Testis (tissue), 3 donors: ENCODE measurements around the gene RABEP2. TPM values are rescaled to one million over a fixed set of nuclear protein-coding genes. Genes with fewer than 3 reads are reported as not detected.

Source experiments
- DNase-seq: peaks from one replicate; pipeline ENCODE4 v3.0.0-alpha.2; 2019
- H3K27ac ChIP-seq, 2 donors: fragments of 200-600 bp; sonication (generic); one replicate each; pipeline ENCODE4 v1.5.1; 2019
- H3K27me3 ChIP-seq: fragments of 200-600 bp; sonication (generic); one replicate; pipeline ENCODE4 v1.5.1; 2019
- H3K36me3 ChIP-seq: fragments of 200-600 bp; sonication (generic); one replicate; pipeline ENCODE4 v1.5.1; 2017; ENCODE audit warnings: low read depth; ENCODE audit errors: missing control alignments
- H3K4me1 ChIP-seq: fragments of 200-600 bp; sonication (generic); one replicate; pipeline ENCODE4 v1.5.1; 2019
- H3K4me3 ChIP-seq, 2 donors: fragments of 200-600 bp; sonication (generic); one replicate each; pipeline ENCODE4 v1.5.1; 2017 to 2019
- H3K9me3 ChIP-seq: fragments of 200-600 bp; sonication (generic); one replicate; pipeline ENCODE4 v1.5.1; 2017
- POLR2A ChIP-seq: fragments of 450-650 bp; IDR thresholded peaks from one replicate; pipeline ENCODE4 v1.6.1; 2017; ENCODE audit warnings: antibody characterized with exemption, mild to moderate bottlenecking, moderate library complexity
- WGBS, 2 donors: methylation state at CpG; one replicate each; pipeline ENCODE4 v1.1.5; 2018; 5-methylcytosine and 5-hydroxymethylcytosine counted together
- intact Hi-C: fragments of 100-400 bp; cut with DNase I; formaldehyde crosslinking; loops from one replicate; pipeline ENCODE4 v1.15.1; 2023; ENCODE audit warnings: low total_unique reads
- polyA plus RNA-seq: library from polyadenylated mRNA; stranded (reverse); fragments of 350-450 nt; fragmentation: Illumina TruSeq; extraction: RNeasy Lipid Tissue Mini Kit (QIAGEN cat#74804); gene quantifications from one replicate; pipeline ENCODE4 v1.2.3, GENCODE V29; 2014; ENCODE audit warnings: low read depth, low replicate concordance; ENCODE audit not compliant: insufficient read depth
- total RNA-seq, 2 donors: library from RNA; depleted of rRNA; stranded (reverse); fragments of >200 nt; gene quantifications; one replicate each; pipeline ENCODE4 v1.2.3, GENCODE V29; 2016
- TF ChIP-seq, protein P1 (sequence below), 3 experiments: fragments of 450-650 bp in 2 of 3; fragments of 200-600 bp in 1 of 3; sonication (generic) in 1 of 3; IDR thresholded peaks; one replicate each; pipeline ENCODE4 v1.5.1; 2016 to 2019; ENCODE audit warnings: antibody characterized with exemption in 3 of 3, mild to moderate bottlenecking in 2 of 3, moderate library complexity in 1 of 3

Gene RABEP2
- total and polyA plus RNA-seq, 3 donors from 2014 or later, result 14.2 to 51.8 (median 43.3) TPM

DNA sequence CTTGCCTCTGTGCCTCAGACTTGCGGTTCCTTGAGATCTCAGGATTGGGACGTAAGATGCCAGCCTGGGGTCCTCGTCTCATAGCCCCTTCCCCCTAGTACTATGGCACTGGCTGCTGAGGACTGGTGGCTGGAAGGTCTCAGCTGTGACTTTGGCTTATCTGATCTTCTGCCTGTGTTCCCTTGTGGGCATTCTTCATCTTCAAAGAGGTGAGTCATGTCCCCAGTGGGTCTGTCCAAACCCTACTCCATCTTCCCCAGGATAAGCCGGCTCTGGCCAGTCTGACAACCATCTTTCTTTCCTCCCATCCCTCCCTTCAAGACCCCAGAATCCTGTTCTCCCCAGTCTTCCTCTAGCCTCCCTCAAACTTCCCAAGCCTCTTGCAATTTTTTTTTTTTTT is 10.3 kb upstream of the RABEP2 start:
- H3K9me3 ChIP-seq, result no peaks in the 10 kb centered on the region
- no peaks in the 10 kb centered on the region for H3K4me1 ChIP-seq
- TF ChIP-seq, protein P1, sequence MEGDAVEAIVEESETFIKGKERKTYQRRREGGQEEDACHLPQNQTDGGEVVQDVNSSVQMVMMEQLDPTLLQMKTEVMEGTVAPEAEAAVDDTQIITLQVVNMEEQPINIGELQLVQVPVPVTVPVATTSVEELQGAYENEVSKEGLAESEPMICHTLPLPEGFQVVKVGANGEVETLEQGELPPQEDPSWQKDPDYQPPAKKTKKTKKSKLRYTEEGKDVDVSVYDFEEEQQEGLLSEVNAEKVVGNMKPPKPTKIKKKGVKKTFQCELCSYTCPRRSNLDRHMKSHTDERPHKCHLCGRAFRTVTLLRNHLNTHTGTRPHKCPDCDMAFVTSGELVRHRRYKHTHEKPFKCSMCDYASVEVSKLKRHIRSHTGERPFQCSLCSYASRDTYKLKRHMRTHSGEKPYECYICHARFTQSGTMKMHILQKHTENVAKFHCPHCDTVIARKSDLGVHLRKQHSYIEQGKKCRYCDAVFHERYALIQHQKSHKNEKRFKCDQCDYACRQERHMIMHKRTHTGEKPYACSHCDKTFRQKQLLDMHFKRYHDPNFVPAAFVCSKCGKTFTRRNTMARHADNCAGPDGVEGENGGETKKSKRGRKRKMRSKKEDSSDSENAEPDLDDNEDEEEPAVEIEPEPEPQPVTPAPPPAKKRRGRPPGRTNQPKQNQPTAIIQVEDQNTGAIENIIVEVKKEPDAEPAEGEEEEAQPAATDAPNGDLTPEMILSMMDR (IDR thresholded peaks at IDR 0.05), result no peak
- no peak for TF ChIP-seq POLR2A
- DNase-seq, result no peak
- intact Hi-C loops, result no loop called here
- 93 to 98% methylated on average over 4 of the region's 4 CpGs for WGBS, 2 donors
- H3K36me3 ChIP-seq, result no peaks in the 10 kb centered on the region
- H3K27ac ChIP-seq, result no peak overlapping the region
- H3K4me3 ChIP-seq, result no peak overlapping the region
- H3K27me3 ChIP-seq, result no peaks in the 10 kb centered on the region

DNA sequence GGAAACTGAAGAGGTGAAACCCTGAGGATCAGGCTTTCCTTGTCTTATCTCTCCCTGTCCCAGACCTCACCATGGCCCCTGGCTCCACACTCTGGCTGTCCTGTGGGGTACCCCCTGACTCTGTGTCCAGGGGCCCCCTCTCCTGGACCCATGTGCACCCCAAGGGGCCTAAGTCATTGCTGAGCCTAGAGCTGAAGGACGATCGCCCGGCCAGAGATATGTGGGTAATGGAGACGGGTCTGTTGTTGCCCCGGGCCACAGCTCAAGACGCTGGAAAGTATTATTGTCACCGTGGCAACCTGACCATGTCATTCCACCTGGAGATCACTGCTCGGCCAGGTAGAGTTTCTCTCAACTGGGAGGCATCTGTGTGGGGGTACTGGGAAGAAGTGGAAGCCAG is 8.1 kb upstream of the RABEP2 start:
- no peaks in the 10 kb centered on the region for H3K27me3 ChIP-seq
- H3K4me3 ChIP-seq, result no peak overlapping the region
- no peak for DNase-seq
- intact Hi-C loops, result no loop called here
- no peaks in the 10 kb centered on the region for H3K9me3 ChIP-seq
- H3K36me3 ChIP-seq, result no peaks in the 10 kb centered on the region
- WGBS, 2 donors, result 75 to 80% methylated on average over 7 to 8 of the region's 8 CpGs
- H3K27ac ChIP-seq, result no peak overlapping the region
- no peaks in the 10 kb centered on the region for H3K4me1 ChIP-seq
- TF ChIP-seq POLR2A, result no peak
- TF ChIP-seq, protein P1 (IDR thresholded peaks at IDR 0.05), result no peak

DNA sequence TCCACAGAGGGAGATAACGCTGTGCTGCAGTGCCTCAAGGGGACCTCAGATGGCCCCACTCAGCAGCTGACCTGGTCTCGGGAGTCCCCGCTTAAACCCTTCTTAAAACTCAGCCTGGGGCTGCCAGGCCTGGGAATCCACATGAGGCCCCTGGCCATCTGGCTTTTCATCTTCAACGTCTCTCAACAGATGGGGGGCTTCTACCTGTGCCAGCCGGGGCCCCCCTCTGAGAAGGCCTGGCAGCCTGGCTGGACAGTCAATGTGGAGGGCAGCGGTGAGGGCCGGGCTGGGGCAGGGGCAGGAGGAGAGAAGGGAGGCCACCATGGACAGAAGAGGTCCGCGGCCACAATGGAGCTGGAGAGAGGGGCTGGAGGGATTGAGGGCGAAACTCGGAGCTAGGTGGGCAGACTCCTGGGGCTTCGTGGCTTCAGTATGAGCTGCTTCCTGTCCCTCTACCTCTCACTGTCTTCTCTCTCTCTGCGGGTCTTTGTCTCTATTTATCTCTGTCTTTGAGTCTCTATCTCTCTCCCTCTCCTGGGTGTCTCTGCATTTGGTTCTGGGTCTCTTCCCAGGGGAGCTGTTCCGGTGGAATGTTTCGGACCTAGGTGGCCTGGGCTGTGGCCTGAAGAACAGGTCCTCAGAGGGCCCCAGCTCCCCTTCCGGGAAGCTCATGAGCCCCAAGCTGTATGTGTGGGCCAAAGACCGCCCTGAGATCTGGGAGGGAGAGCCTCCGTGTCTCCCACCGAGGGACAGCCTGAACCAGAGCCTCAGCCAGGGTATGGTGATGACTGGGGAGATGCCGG is 7.5 kb upstream of the RABEP2 start:
- TF ChIP-seq, protein P1 (IDR thresholded peaks at IDR 0.05), result no peak
- no peak for TF ChIP-seq POLR2A
- intact Hi-C loops, result no loop called here
- Histone ChIP-seq H3K9me3 (no peaks in the 10 kb centered on the region), H3K27ac (no peak overlapping the region), H3K36me3 (no peaks in the 10 kb centered on the region), H3K4me1 (no peaks in the 10 kb centered on the region), H3K27me3 (no peaks in the 10 kb centered on the region), H3K4me3 (no peak overlapping the region)
- 86 to 89% methylated on average over 14 to 20 of the region's 20 CpGs for WGBS, 2 donors
- DNase-seq, result no peak

DNA sequence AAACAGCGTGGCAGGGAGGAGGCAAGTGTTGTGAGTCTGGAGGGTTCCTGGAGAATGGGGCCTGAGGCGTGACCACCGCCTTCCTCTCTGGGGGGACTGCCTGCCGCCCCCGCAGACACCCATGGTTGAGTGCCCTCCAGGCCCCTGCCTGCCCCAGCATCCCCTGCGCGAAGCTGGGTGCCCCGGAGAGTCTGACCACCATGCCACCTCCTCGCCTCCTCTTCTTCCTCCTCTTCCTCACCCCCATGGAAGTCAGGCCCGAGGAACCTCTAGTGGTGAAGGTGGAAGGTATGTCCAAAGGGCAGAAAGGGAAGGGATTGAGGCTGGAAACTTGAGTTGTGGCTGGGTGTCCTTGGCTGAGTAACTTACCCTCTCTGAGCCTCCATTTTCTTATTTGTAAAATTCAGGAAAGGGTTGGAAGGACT is 6.8 kb upstream of the RABEP2 start, which contains the start of gene CD19:
Gene CD19, plus strand, starts transcription at position 171 of the 425 bp plus-strand sequence. Its CDS starts 30 bp downstream, at position 201.
- H3K4me3 ChIP-seq, result no peak within 1 kb of the TSS
- H3K27ac ChIP-seq, result no peak within 1 kb of the TSS
- 89 to 94% methylated on average over 10 of the region's 10 CpGs for WGBS, 2 donors
- H3K9me3 ChIP-seq, result no peaks in the 10 kb centered on the region
- DNase-seq, result no peak
- intact Hi-C loops, result no loop called here
- H3K27me3 ChIP-seq, result no peaks in the 10 kb centered on the region
- H3K4me1 ChIP-seq, result no peaks in the 10 kb centered on the region
- no peaks in the 10 kb centered on the region for H3K36me3 ChIP-seq
- TF ChIP-seq, protein P1 (IDR thresholded peaks at IDR 0.05), result no peak
- TF ChIP-seq POLR2A, result no peak

DNA sequence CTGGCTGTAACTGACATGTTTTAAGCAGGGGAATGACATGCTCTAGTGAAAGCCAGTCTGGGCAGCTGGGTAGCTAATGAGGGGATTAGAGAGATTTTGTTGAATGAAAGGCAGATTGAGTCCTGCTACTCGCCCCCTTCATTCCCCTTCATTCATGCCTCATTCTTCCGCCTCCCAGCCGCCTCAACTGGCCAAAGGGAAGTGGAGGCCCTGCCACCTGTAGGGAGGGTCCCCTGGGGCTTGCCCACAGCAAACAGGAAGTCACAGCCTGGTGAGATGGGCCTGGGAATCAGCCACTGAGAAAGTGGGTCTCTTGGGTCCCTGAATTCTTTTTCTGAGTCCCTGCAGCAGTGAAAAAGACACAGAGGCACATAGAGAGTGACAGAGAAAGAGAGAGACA is 5.6 kb upstream of the RABEP2 start:
- H3K36me3 ChIP-seq, result no peaks in the 10 kb centered on the region
- 91 to 95% methylated on average over 3 of the region's 3 CpGs for WGBS, 2 donors
- no peaks in the 10 kb centered on the region for H3K4me1 ChIP-seq
- no peaks in the 10 kb centered on the region for H3K27me3 ChIP-seq
- no peak for DNase-seq
- H3K9me3 ChIP-seq, result no peaks in the 10 kb centered on the region
- TF ChIP-seq, protein P1 (IDR thresholded peaks at IDR 0.05), result no peak
- no peak for TF ChIP-seq POLR2A
- intact Hi-C loops, result no loop called here
- no peak overlapping the region for H3K27ac ChIP-seq
- H3K4me3 ChIP-seq, result no peak overlapping the region
